ENCODE measurements around the gene TAF4B. TPM values are rescaled to one million over a fixed set of nuclear protein-coding genes. Genes with fewer than 3 reads are reported as not detected.

TAF4B gene
- total RNA-seq, 1 donor: 5.1 TPM

DNA sequence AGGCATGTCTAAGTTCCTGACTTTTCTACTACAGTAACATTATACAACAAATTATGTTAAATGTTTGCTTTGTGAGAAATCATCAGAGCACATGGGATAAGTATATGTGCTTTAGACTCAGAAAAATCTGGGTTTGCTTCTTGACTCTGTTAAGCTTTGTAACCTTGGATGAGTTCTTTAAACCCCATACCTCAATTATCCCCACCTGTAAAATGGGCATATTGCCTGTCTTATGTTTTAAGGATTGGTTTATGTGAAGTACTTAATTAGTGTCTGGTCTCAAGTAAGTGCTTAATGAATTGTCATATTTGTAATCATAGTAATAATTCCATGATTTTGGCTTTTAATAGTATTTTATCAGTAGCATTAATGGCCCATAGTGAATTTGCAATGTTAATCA, 135.8 kb downstream of the TAF4B start:
- Histone ChIP-seq H2AFZ (ENCODE audit: low read length) (no peak overlapping the region), H3K9me3 (ENCODE audit: low read depth, low read length) (no peaks in the 10 kb centered on the region), H3K27ac (ENCODE audit: low read depth, low read length) (no peak overlapping the region), H3K4me2 (ENCODE audit: insufficient read depth, low read length) (no peak overlapping the region), H3K27me3 (ENCODE audit: insufficient read depth, low read length) (no peaks in the 10 kb centered on the region), H3K36me3 (ENCODE audit: insufficient read depth, low read length) (no peaks in the 10 kb centered on the region), H3K4me1 (ENCODE audit: insufficient read depth, low read length) (no peaks in the 10 kb centered on the region), H3K79me2 (ENCODE audit: insufficient read depth, low read length) (no peaks in the 10 kb centered on the region), H4K20me1 (ENCODE audit: insufficient read depth, low read length) (no peaks in the 10 kb centered on the region), H3K4me3 (ENCODE audit: insufficient read depth, low read length) (no peak overlapping the region)
- TF ChIP-seq CTCF (IDR thresholded peaks at IDR 0.05; ENCODE audit: extremely low read depth, low read depth, low read length): no peak
- DNase-seq (ENCODE audit: insufficient read length, low spot score, missing footprints): no peak

- H2AFZ ChIP-seq (ENCODE audit: low read length): no peak overlapping the region
- H3K27me3 ChIP-seq (ENCODE audit: insufficient read depth, low read length): no peaks in the 10 kb centered on the region
- no peaks in the 10 kb centered on the region for H3K36me3 ChIP-seq (ENCODE audit: insufficient read depth, low read length)
- H3K79me2 ChIP-seq (ENCODE audit: insufficient read depth, low read length): no peaks in the 10 kb centered on the region
- no peak for TF ChIP-seq CTCF (IDR thresholded peaks at IDR 0.05; ENCODE audit: extremely low read depth, low read depth, low read length)
- no peaks in the 10 kb centered on the region for H3K4me1 ChIP-seq (ENCODE audit: insufficient read depth, low read length)
- H3K4me2 ChIP-seq (ENCODE audit: insufficient read depth, low read length): no peak overlapping the region
- DNase-seq (ENCODE audit: insufficient read length, low spot score, missing footprints): no peak
- no peak overlapping the region for H3K27ac ChIP-seq (ENCODE audit: low read depth, low read length)
- no peaks in the 10 kb centered on the region for H3K9me3 ChIP-seq (ENCODE audit: low read depth, low read length)
- H4K20me1 ChIP-seq (ENCODE audit: insufficient read depth, low read length): no peaks in the 10 kb centered on the region
- H3K4me3 ChIP-seq (ENCODE audit: insufficient read depth, low read length): no peak overlapping the region
Measured at GRCh38 chr18:26367425-26367824, 141.2 kb downstream of the TAF4B start.

GRCh38 chr18:26370037-26370436, 143.8 kb downstream of the TAF4B start:
- H3K27ac ChIP-seq (ENCODE audit: low read depth, low read length): no peak overlapping the region
- no peaks in the 10 kb centered on the region for H3K4me1 ChIP-seq (ENCODE audit: insufficient read depth, low read length)
- no peaks in the 10 kb centered on the region for H3K36me3 ChIP-seq (ENCODE audit: insufficient read depth, low read length)
- H4K20me1 ChIP-seq (ENCODE audit: insufficient read depth, low read length): no peaks in the 10 kb centered on the region
- DNase-seq (ENCODE audit: insufficient read length, low spot score, missing footprints): no peak
- no peak for TF ChIP-seq CTCF (IDR thresholded peaks at IDR 0.05; ENCODE audit: extremely low read depth, low read depth, low read length)
- no peak overlapping the region for H3K4me3 ChIP-seq (ENCODE audit: insufficient read depth, low read length)
- H3K27me3 ChIP-seq (ENCODE audit: insufficient read depth, low read length): no peaks in the 10 kb centered on the region
- no peak overlapping the region for H2AFZ ChIP-seq (ENCODE audit: low read length)
- no peak overlapping the region for H3K4me2 ChIP-seq (ENCODE audit: insufficient read depth, low read length)
- H3K9me3 ChIP-seq (ENCODE audit: low read depth, low read length): no peaks in the 10 kb centered on the region
- H3K79me2 ChIP-seq (ENCODE audit: insufficient read depth, low read length): no peaks in the 10 kb centered on the region

- H4K20me1 ChIP-seq (ENCODE audit: insufficient read depth, low read length): no peaks in the 10 kb centered on the region
- H3K27ac ChIP-seq (ENCODE audit: low read depth, low read length): no peak overlapping the region
- no peaks in the 10 kb centered on the region for H3K79me2 ChIP-seq (ENCODE audit: insufficient read depth, low read length)
- H2AFZ ChIP-seq (ENCODE audit: low read length): no peak overlapping the region
- no peak overlapping the region for H3K4me2 ChIP-seq (ENCODE audit: insufficient read depth, low read length)
- no peaks in the 10 kb centered on the region for H3K9me3 ChIP-seq (ENCODE audit: low read depth, low read length)
- no peak overlapping the region for H3K4me3 ChIP-seq (ENCODE audit: insufficient read depth, low read length)
- no peak for DNase-seq (ENCODE audit: insufficient read length, low spot score, missing footprints)
- no peaks in the 10 kb centered on the region for H3K27me3 ChIP-seq (ENCODE audit: insufficient read depth, low read length)
- no peak for TF ChIP-seq CTCF (IDR thresholded peaks at IDR 0.05; ENCODE audit: extremely low read depth, low read depth, low read length)
- H3K36me3 ChIP-seq (ENCODE audit: insufficient read depth, low read length): no peaks in the 10 kb centered on the region
- no peaks in the 10 kb centered on the region for H3K4me1 ChIP-seq (ENCODE audit: insufficient read depth, low read length)
Measured at GRCh38 chr18:26376105-26376504, 149.9 kb downstream of the TAF4B start.

Measured in osteoblast (primary cell).